Thyroid gland (tissue), 4 donors: ENCODE data around the gene OR1S1. TPM values are rescaled to one million over a fixed set of nuclear protein-coding genes. Genes with fewer than 3 reads are reported as not detected.

Source experiments
- DNase-seq, 2 donors: peaks; one replicate each; pipeline ENCODE4 v3.0.0-alpha.2; 2019
- H3K27ac ChIP-seq, 3 donors: fragments of 200-600 bp; sonication (generic); 1 replicate in 2 of 3; 2 replicates in 1 of 3; pipeline ENCODE4 v1.5.1; 2016 to 2019; ENCODE audit warnings: mild to moderate bottlenecking in 1 of 3, moderate library complexity in 1 of 3
- H3K27me3 ChIP-seq: fragments of 200-600 bp; sonication (generic); one replicate; pipeline ENCODE4 v1.5.1; 2019
- H3K36me3 ChIP-seq, 2 donors: fragments of 200-600 bp; sonication (generic); one replicate each; pipeline ENCODE4 v1.5.1; 2016 to 2019
- H3K4me1 ChIP-seq, 2 donors: fragments of 200-600 bp; sonication (generic); one replicate each; pipeline ENCODE4 v1.5.1; 2017 to 2019
- H3K4me3 ChIP-seq, 3 donors: fragments of 200-600 bp; sonication (generic); replicated peaks in 1 of 3; 1 replicate in 2 of 3; 2 replicates in 1 of 3; pipeline ENCODE4 v1.5.1; 2016; ENCODE audit warnings: mild to moderate bottlenecking in 1 of 3
- H3K9me3 ChIP-seq: fragments of 200-600 bp; sonication (generic); one replicate; pipeline ENCODE4 v1.5.1; 2017
- POLR2A ChIP-seq, 2 donors: fragments of 450-650 bp; IDR thresholded peaks; one replicate each; pipeline ENCODE4 v1.6.1; 2017; ENCODE audit warnings: antibody characterized with exemption in 2 of 2, mild to moderate bottlenecking in 2 of 2, moderate library complexity in 1 of 2
- WGBS, 2 donors: methylation state at CpG; one replicate each; pipeline ENCODE4 v1.1.5; 2017; 5-methylcytosine and 5-hydroxymethylcytosine counted together
- intact Hi-C: fragments of 100-400 bp; cut with DNase I; formaldehyde crosslinking; loops from one replicate; pipeline ENCODE4 v1.15.1; 2023
- total RNA-seq, 4 donors: library from RNA; depleted of rRNA; stranded (reverse); fragments of >200 nt; gene quantifications; one replicate each; pipeline ENCODE4 v1.2.3, GENCODE V29; 2016
- TF ChIP-seq, protein P1 (sequence below), 6 experiments: fragments of 200-600 bp in 3 of 6; fragments of 450-650 bp in 3 of 6; sonication (generic) in 3 of 6; IDR thresholded peaks; one replicate each; pipeline ENCODE4 v1.5.1; 2016 to 2019; ENCODE audit warnings: antibody characterized with exemption in 6 of 6, mild to moderate bottlenecking in 2 of 6, inconsistent platforms in 1 of 6, moderate library complexity in 1 of 6

The OR1S1 gene
- total RNA-seq, 4 donors from 2014 or later, result not detected

DNA sequence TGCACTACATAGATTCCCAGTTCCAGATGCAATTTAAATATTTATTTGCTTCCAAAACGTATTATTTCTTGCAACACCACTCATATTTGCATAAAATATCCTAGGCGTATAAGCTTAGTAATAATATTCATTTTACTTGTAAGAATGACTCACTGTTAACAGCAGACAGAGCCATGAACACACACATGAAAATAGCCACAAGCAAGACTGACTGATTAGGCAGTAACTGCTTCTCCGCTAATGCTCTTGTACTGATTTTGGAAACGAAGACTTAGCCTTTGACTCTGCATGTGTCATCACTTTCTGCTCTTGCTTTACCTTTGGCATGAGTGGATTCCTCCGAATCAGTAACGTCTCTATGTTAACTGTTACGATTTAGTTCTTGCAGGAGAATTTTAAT is 10.2 kb downstream of the OR1S1 start:
- intact Hi-C loops, result no loop called here
- Histone ChIP-seq H3K27me3 (no peaks in the 10 kb centered on the region), H3K4me3 (no peak overlapping the region), H3K27ac (no peak overlapping the region), H3K36me3 (no peaks in the 10 kb centered on the region), H3K4me1 (no peaks in the 10 kb centered on the region), H3K9me3 (no peaks in the 10 kb centered on the region)
- DNase-seq, result no peak
- WGBS, 2 donors, result 79 to 80% methylated on average over 7 of the region's 7 CpGs
- TF ChIP-seq, protein P1, sequence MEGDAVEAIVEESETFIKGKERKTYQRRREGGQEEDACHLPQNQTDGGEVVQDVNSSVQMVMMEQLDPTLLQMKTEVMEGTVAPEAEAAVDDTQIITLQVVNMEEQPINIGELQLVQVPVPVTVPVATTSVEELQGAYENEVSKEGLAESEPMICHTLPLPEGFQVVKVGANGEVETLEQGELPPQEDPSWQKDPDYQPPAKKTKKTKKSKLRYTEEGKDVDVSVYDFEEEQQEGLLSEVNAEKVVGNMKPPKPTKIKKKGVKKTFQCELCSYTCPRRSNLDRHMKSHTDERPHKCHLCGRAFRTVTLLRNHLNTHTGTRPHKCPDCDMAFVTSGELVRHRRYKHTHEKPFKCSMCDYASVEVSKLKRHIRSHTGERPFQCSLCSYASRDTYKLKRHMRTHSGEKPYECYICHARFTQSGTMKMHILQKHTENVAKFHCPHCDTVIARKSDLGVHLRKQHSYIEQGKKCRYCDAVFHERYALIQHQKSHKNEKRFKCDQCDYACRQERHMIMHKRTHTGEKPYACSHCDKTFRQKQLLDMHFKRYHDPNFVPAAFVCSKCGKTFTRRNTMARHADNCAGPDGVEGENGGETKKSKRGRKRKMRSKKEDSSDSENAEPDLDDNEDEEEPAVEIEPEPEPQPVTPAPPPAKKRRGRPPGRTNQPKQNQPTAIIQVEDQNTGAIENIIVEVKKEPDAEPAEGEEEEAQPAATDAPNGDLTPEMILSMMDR (IDR thresholded peaks at IDR 0.05), result no peak
- no peak for TF ChIP-seq POLR2A (IDR thresholded peaks at IDR 0.05)

DNA sequence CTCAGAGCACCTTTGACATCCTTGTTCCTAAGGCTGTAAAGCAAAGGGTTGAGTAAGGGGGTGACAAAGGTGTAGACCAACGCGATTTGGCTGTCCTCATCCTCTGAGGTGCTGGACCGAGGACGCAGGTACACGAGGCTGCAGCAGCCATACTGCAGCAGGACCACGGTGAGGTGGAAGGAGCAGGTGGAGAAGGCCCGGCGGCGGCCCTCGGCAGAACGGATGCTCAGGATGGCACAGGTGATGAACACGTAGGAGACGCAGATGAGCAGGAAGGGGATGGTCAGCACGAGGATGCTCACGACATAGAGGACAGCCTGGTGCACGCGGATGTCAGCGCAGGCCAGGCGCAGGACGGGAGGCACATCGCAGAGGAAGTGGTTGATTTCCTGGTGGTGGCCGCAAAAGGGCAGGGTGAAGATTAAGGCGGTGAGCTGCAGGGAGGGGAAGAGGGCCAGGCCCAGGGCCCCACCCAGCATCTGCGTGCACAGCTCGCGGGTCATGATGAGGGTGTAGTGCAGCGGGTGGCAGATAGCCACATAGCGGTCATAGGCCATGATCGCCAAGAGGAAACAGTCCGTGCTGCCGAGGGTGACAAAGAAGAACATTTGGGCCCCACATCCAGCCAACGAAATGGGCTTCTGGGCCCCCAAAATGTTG is 15.6 kb downstream of the OR1S1 start:
- intact Hi-C loops, result no loop called here
- Histone ChIP-seq H3K27me3 (no peaks in the 10 kb centered on the region), H3K27ac (no peak overlapping the region), H3K9me3 (no peaks in the 10 kb centered on the region), H3K36me3 (no peaks in the 10 kb centered on the region), H3K4me1 (no peaks in the 10 kb centered on the region), H3K4me3 (no peak overlapping the region)
- WGBS, 2 donors, result 92 to 93% methylated on average over 32 of the region's 32 CpGs
- TF ChIP-seq POLR2A (IDR thresholded peaks at IDR 0.05), result no peak
- TF ChIP-seq, protein P1 (IDR thresholded peaks at IDR 0.05), result no peak
- DNase-seq, result no peak

DNA sequence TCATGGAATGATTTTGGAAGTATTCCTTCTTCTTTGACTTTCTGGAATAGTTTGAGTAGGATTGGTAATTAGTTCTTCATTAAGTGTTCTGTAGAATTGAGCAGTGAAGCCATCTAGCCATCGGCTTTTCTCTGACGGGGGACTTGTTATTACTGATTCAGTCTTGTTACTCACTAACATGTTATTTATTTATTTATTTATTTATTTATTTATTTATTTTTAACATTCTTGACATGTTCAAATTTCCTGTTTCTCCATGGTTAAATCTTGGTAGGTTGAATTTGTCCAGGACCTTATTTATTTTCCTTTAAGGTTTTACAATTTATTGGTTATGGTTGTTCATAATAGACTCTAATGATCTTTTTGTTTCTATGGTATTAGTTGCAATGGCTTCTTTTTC is 31.4 kb downstream of the OR1S1 start:
- H3K27me3 ChIP-seq, result no peaks in the 10 kb centered on the region
- H3K9me3 ChIP-seq, result no peaks in the 10 kb centered on the region
- H3K27ac ChIP-seq, result no peak overlapping the region
- TF ChIP-seq POLR2A (IDR thresholded peaks at IDR 0.05), result no peak
- TF ChIP-seq, protein P1 (IDR thresholded peaks at IDR 0.05), result no peak
- intact Hi-C loops, result no loop called here
- DNase-seq, result no peak
- no peaks in the 10 kb centered on the region for H3K4me1 ChIP-seq
- H3K36me3 ChIP-seq, result no peaks in the 10 kb centered on the region
- no peak overlapping the region for H3K4me3 ChIP-seq
- 92 to 96% methylated on average over 2 of the region's 2 CpGs for WGBS, 2 donors

DNA sequence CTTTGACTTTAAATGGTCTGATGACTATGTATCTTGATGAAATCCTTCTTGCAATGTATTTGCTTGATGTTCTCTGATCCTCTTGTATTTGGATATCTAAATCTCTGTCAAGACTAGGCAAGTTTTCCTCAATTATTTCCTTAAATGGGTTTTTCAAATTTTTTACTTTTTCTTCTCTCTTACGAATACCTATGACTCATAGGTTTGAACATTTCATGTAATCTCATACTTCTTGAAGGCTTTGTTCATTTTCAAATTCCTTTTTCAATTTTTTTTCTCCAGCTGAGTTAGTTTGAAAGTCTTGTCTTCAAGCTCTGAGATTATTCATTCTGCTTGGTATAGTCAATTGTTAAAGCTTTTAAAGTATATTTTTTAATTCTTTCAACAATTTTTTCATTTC is 42.4 kb downstream of the OR1S1 start:
- TF ChIP-seq POLR2A (IDR thresholded peaks at IDR 0.05), result no peak
- TF ChIP-seq, protein P1 (IDR thresholded peaks at IDR 0.05), result no peak
- H3K27ac ChIP-seq, result no peak overlapping the region
- H3K9me3 ChIP-seq, result no peaks in the 10 kb centered on the region
- H3K27me3 ChIP-seq, result no peaks in the 10 kb centered on the region
- no peak for DNase-seq
- 82 to 88% methylated on average over 1 of the region's 1 CpG for WGBS, 2 donors
- H3K4me1 ChIP-seq, result no peaks in the 10 kb centered on the region
- H3K4me3 ChIP-seq, result no peak overlapping the region
- no peaks in the 10 kb centered on the region for H3K36me3 ChIP-seq
- intact Hi-C loops, result no loop called here

DNA sequence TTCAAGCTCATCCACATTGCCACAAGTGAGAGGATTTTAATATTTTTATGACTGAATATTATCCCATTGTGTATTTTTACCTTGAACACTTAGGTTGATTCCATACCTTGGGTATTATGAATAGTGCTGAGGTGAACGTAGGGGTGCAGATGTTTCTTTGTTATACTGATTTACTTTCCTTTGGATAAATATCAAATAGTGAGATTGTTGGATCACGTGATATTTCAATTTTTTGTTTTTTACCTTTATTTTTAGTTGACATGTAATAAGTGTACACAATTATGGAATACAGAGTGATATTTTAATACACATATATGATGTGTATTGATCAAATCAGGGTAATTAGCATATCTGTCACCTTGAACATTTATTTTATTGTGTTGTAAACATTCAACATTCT is 47.5 kb downstream of the OR1S1 start:
- no peak overlapping the region for H3K27ac ChIP-seq
- no peaks in the 10 kb centered on the region for H3K27me3 ChIP-seq
- WGBS, 2 donors, result 81 to 87% methylated on average over 2 of the region's 2 CpGs
- TF ChIP-seq, protein P1 (IDR thresholded peaks at IDR 0.05), result no peak
- TF ChIP-seq POLR2A (IDR thresholded peaks at IDR 0.05), result no peak
- intact Hi-C loops, result no loop called here
- H3K4me1 ChIP-seq, result no peaks in the 10 kb centered on the region
- no peak for DNase-seq
- no peak overlapping the region for H3K4me3 ChIP-seq
- no peaks in the 10 kb centered on the region for H3K9me3 ChIP-seq
- no peaks in the 10 kb centered on the region for H3K36me3 ChIP-seq

Other genes starting within 250 kb of the OR1S1 start
- not detected for gene OR9Q1, start 188.8 kb upstream of the OR1S1 start, total RNA-seq
- not detected for gene OR6Q1, start 181.8 kb upstream of the OR1S1 start, total RNA-seq
- gene OR9I1, start 87.2 kb upstream of the OR1S1 start, total RNA-seq, result not detected
- gene OR9Q2, start 23.6 kb upstream of the OR1S1 start, total RNA-seq, result not detected
- not detected for gene OR1S2, start 8.6 kb upstream of the OR1S1 start, total RNA-seq
- not detected for gene OR10Q1, start 16.2 kb downstream of the OR1S1 start, total RNA-seq
- not detected for gene OR10W1, start 55.5 kb downstream of the OR1S1 start, total RNA-seq
- not detected for gene OR5B17, start 146.3 kb downstream of the OR1S1 start, total RNA-seq
- gene OR5B3, start 194.2 kb downstream of the OR1S1 start, total RNA-seq, result not detected
- not detected for gene OR5B2, start 215.4 kb downstream of the OR1S1 start, total RNA-seq
- not detected for gene OR5B12, start 229.5 kb downstream of the OR1S1 start, total RNA-seq